SKM-1 treated with dmso at 0.1 percent for 144 hours (cell line): ENCODE results near the gene SNAP47.

Experiments used
- DNase-seq: peaks from one replicate; lab custom pipeline; 2025; ENCODE audit not compliant: unreplicated experiment; lab: John Stamatoyannopoulos, UW

Gene SNAP47

GRCh38 chr1:227781314-227781930 lies 46.2 kb downstream of the SNAP47 start:
- no peak for DNase-seq

- no peak for DNase-seq
Observed at GRCh38 chr1:227782226-227782625, 47.0 kb downstream of the SNAP47 start.

- DNase-seq: no peak
Observed at GRCh38 chr1:227785094-227785804, 50.0 kb downstream of the SNAP47 start.

GRCh38 chr1:227785805-227786671 lies 50.8 kb downstream of the SNAP47 start:
- no peak for DNase-seq

GRCh38 chr1:227786673-227787512 lies 51.7 kb downstream of the SNAP47 start:
- no peak for DNase-seq

- DNase-seq: peak; percentile 93
Observed at GRCh38 chr1:227787513-227788270, 52.5 kb downstream of the SNAP47 start.

GRCh38 chr1:227788271-227789083 lies 53.2 kb downstream of the SNAP47 start:
- DNase-seq: peak; percentile 59

GRCh38 chr1:227789084-227790033 lies 54.1 kb downstream of the SNAP47 start:
- no peak for DNase-seq

- no peak for DNase-seq
Observed at GRCh38 chr1:227790034-227790400, 54.8 kb downstream of the SNAP47 start.

- DNase-seq: no peak
Observed at GRCh38 chr1:227790868-227791267, 55.6 kb downstream of the SNAP47 start.

- DNase-seq: no peak
Observed at GRCh38 chr1:227791425-227792143, 56.3 kb downstream of the SNAP47 start.

- no peak for DNase-seq
Observed at GRCh38 chr1:227792216-227793078, 57.2 kb downstream of the SNAP47 start.

GRCh38 chr1:227793079-227793947 lies 58.1 kb downstream of the SNAP47 start:
- DNase-seq: no peak

- no peak for DNase-seq
Observed at GRCh38 chr1:227793948-227794816, 58.9 kb downstream of the SNAP47 start.

- no peak for DNase-seq
Observed at GRCh38 chr1:227794817-227795192, 59.6 kb downstream of the SNAP47 start.
